K562 (cell line): ENCODE results near the gene BRICD5. TPM values are rescaled to one million over a fixed set of nuclear protein-coding genes. Genes with fewer than 3 reads are reported as not detected.

ENCODE experiments used
- CBX1 ChIP-seq: sonication (generic); IDR thresholded peaks from 2 replicates; pipeline ENCODE4 v1.6.1; 2016; ENCODE audit warnings: antibody characterized with exemption, low read depth, mild to moderate bottlenecking
- EP300 ChIP-seq: IDR thresholded peaks from 2 replicates; pipeline ENCODE4 v1.6.1; 2012; ENCODE audit warnings: low read length, improper control_type of control experiment
- EZH2 ChIP-seq: IDR thresholded peaks from 2 replicates; pipeline ENCODE4 v1.6.1; 2012; ENCODE audit warnings: low read depth, mild to moderate bottlenecking, inconsistent platforms, low read length, borderline replicate concordance
- FOXK2 ChIP-seq, 2 experiments: fragments of 450-650 bp; IDR thresholded peaks in 1 of 2; conservative IDR thresholded peaks in 1 of 2; 2 replicates each; pipeline ENCODE4 v1.6.1; 2016; ENCODE audit warnings: low read depth in 2 of 2, mild to moderate bottlenecking in 1 of 2
- HLTF ChIP-seq: fragments of 450-650 bp; IDR thresholded peaks from 2 replicates; pipeline ENCODE4 v1.6.1; 2016
- HMG20A ChIP-seq: fragments of 450-650 bp; formaldehyde crosslinking; conservative IDR thresholded peaks from 2 replicates; pipeline ENCODE4 v1.4.0; 2020; ENCODE audit warnings: mild to moderate bottlenecking, mixed read lengths
- JUN ChIP-seq, 2 experiments: sonication (generic) in 1 of 2; formaldehyde crosslinking in 1 of 2; IDR thresholded peaks; 2 replicates each; pipeline versions ENCODE4 v1.6.1 to v1.8.0; 2012 to 2022; ENCODE audit warnings: borderline replicate concordance in 2 of 2, mild to moderate bottlenecking in 2 of 2, improper control_type of control experiment in 1 of 2, low read depth in 1 of 2, low read length in 1 of 2, missing genetic modification reagents in 1 of 2
- NKRF ChIP-seq: fragments of 450-650 bp; IDR thresholded peaks from 2 replicates; pipeline ENCODE4 v1.6.1; 2016; ENCODE audit warnings: borderline replicate concordance
- NR1H2 ChIP-seq: sonication (generic); formaldehyde crosslinking; IDR thresholded peaks from 2 replicates; pipeline ENCODE4 v1.4.0; 2020; ENCODE audit warnings: mild to moderate bottlenecking, missing genetic modification reagents
- POLR2A ChIP-seq: fragments of 450-650 bp; conservative IDR thresholded peaks from 2 replicates; pipeline ENCODE4 v1.6.1; 2016
- SETDB1 ChIP-seq: IDR thresholded peaks from one replicate; pipeline ENCODE4 v1.6.1; 2012; ENCODE audit warnings: low read length, control low read depth, inconsistent platforms
- SMAD3 ChIP-seq: fragments of 450-650 bp; formaldehyde crosslinking; conservative IDR thresholded peaks from 2 replicates; pipeline ENCODE4 v1.4.0; 2020; ENCODE audit warnings: mild to moderate bottlenecking
- SOX6 ChIP-seq: fragments of 450-650 bp; IDR thresholded peaks from 2 replicates; pipeline ENCODE4 v1.6.1; 2014; ENCODE audit warnings: mild to moderate bottlenecking
- ZNF277 ChIP-seq: fragments of 250-450 bp; sonication (Bioruptor Pico); IDR thresholded peaks from 2 replicates; pipeline ENCODE4 v1.8.0; 2022; ENCODE audit warnings: inconsistent platforms, mild to moderate bottlenecking, moderate library complexity, borderline replicate concordance
- ZNF609 ChIP-seq: sonication (generic); formaldehyde crosslinking; IDR thresholded peaks from 2 replicates; pipeline ENCODE4 v1.8.1; 2023; ENCODE audit warnings: missing genetic modification reagents, mild to moderate bottlenecking, borderline replicate concordance
- ZNF639 ChIP-seq, 2 experiments: fragments of 200-800 bp in 1 of 2; sonication (Bioruptor generic) in 1 of 2; sonication (generic) in 1 of 2; formaldehyde crosslinking in 1 of 2; IDR thresholded peaks in 1 of 2; conservative IDR thresholded peaks in 1 of 2; 2 replicates each; pipeline versions ENCODE4 v1.5.0 to v1.6.1; 2016 to 2020; ENCODE audit warnings: missing compliant biosample characterization in 1 of 2, missing genetic modification characterization in 1 of 2, missing genetic modification reagents in 1 of 2
- ZSCAN32 ChIP-seq: fragments of 450-650 bp; formaldehyde crosslinking; IDR thresholded peaks from 2 replicates; pipeline ENCODE4 v1.4.0; 2020; ENCODE audit warnings: mild to moderate bottlenecking, moderate library complexity
- polyA plus RNA-seq, 8 experiments: library from polyadenylated mRNA; depleted of rRNA in 4 of 8; stranded (reverse) in 5 of 8; unstranded in 3 of 8; fragments of >200 nt; fragmentation: Nextera tagmentation in 2 of 8; fragmentation: Illumina TruSeq in 1 of 8; extraction: Ambion mirVana in 2 of 8; extraction: Trizol in 1 of 8; gene quantifications; 2 replicates each; pipeline versions ENCODE4 v1.2.1 to v1.2.3, GENCODE V29; 2011 to 2014; ENCODE audit warnings: inconsistent platforms in 1 of 8, missing spikeins in 1 of 8
- total RNA-seq, 7 experiments: library from RNA; depleted of rRNA in 6 of 7; stranded (reverse); fragments of >200 nt in 6 of 7; fragmentation: Illumina TruSeq in 2 of 7; extraction: Trizol in 2 of 7; gene quantifications; 2 replicates each; pipeline versions ENCODE4 v1.2.1 to v1.2.3, GENCODE V29; 2011 to 2021; ENCODE audit warnings: low replicate concordance in 1 of 7

BRICD5 gene
- total and polyA plus RNA-seq, 9 of the 15 experiments (the other 6 are each of a cell fraction or from before 2014, with no cell fraction given) = 0.24 to 15.1 (median 2.4) TPM; not detected in 1

GRCh38 chr16:2223221-2223941 lies 12.7 kb upstream of the BRICD5 start, which contains the start of gene E4F1 (continued):
- TF ChIP-seq ZNF277 (CRISPR knock-in tag) = no peak
- TF ChIP-seq JUN (IDR thresholded peaks at IDR 0.05; ENCODE audit: borderline replicate concordance, low read depth, low read length) = 0 out of 2 replicates have a peak, but pooled peaks have one; percentile 47
- TF ChIP-seq JUN (CRISPR knock-in tag; IDR thresholded peaks at IDR 0.05; ENCODE audit: borderline replicate concordance) = no peak
- peak; percentile 45; the same call in 1 of the 2 replicates for TF ChIP-seq CBX1
- no peak for TF ChIP-seq HMG20A (CRISPR knock-in tag)
- peak; percentile 79; the same call in 1 of the 2 replicates for TF ChIP-seq ZNF609 (CRISPR knock-in tag)
- TF ChIP-seq POLR2A = peak; percentile 92
- TF ChIP-seq ZSCAN32 (CRISPR knock-in tag) = no peak
- TF ChIP-seq ZNF639 (CRISPR knock-in tag; conservative IDR thresholded peaks at IDR 0.05 in 1 of 2, IDR thresholded peaks at IDR 0.05 in 1 of 2) = peak in 1 of 2 experiments; percentile 94; a peak in 2 of 4 replicates
- TF ChIP-seq SMAD3 (CRISPR knock-in tag) = no peak
- TF ChIP-seq EP300 = 0 out of 2 replicates have a peak, but pooled peaks have one; percentile 6
- no peak for TF ChIP-seq NR1H2
- no peak for TF ChIP-seq SOX6
- TF ChIP-seq FOXK2 (conservative IDR thresholded peaks at IDR 0.05 in 1 of 2, IDR thresholded peaks at IDR 0.05 in 1 of 2; ENCODE audit: low read depth in 2 of 2) = peak; percentile 36 to 59; a peak in 3 of 4 replicates
- no peak for TF ChIP-seq EZH2
- TF ChIP-seq NKRF = no peak
- TF ChIP-seq SETDB1 = no peak
- TF ChIP-seq HLTF = no peak
